CD4-positive, alpha-beta memory T cell (primary cell): ENCODE data around the gene DGCR6L. TPM values are rescaled to one million over a fixed set of nuclear protein-coding genes. Genes with fewer than 3 reads are reported as not detected.
A peak's percentile ranks its signal among the peaks of the same experiment; 100 is the strongest.
"Not testable (repeated sequence)": the region's sequence is repeated elsewhere in the genome, so short reads cannot be mapped to it uniquely, and the experiment has no call there.

Experiments used
- CTCF ChIA-PET: fragments of 350-600 bp; sonication (Branson Sonifier 250); formaldehyde crosslinking; loops from one replicate; lab custom pipeline; 2021; ENCODE audit warnings: inconsistent platforms; ENCODE audit not compliant: partially characterized antibody; lab: Charles Lee
- POLR2A ChIA-PET: fragments of 350-600 bp; sonication (Branson Sonifier 250); formaldehyde crosslinking; loops from one replicate; lab custom pipeline; 2021; ENCODE audit not compliant: partially characterized antibody; lab: Charles Lee
- DNase-seq, 5 donors: peaks; one replicate each; pipeline versions ENCODE4 v3.0.0 to v3.0.0-alpha.2; 2020 to 2022; ENCODE audit warnings: mixed read lengths in 1 of 5
- H3K27ac ChIP-seq: one replicate; pipeline ENCODE4 v1.7.0; 2013; ENCODE audit warnings: low read depth, low read length
- H3K27me3 ChIP-seq: 2 replicates; pipeline ENCODE4 v1.7.0; 2013; ENCODE audit warnings: mild to moderate bottlenecking, low read length, moderate library complexity; ENCODE audit not compliant: insufficient read depth
- H3K36me3 ChIP-seq: 2 replicates; pipeline ENCODE4 v1.7.0; 2013; ENCODE audit warnings: mild to moderate bottlenecking, low read length, moderate library complexity; ENCODE audit not compliant: insufficient read depth
- H3K4me1 ChIP-seq: 2 replicates; pipeline ENCODE4 v1.7.0; 2013; ENCODE audit warnings: mild to moderate bottlenecking, low read length, moderate library complexity; ENCODE audit not compliant: insufficient read depth
- H3K4me3 ChIP-seq, 2 donors: one replicate each; pipeline ENCODE4 v1.7.0; 2013; ENCODE audit warnings: low read length in 2 of 2, mild to moderate bottlenecking in 1 of 2
- H3K9me3 ChIP-seq, 2 donors: one replicate each; pipeline ENCODE4 v1.7.0; 2013; ENCODE audit warnings: low read length in 2 of 2, control low read depth in 1 of 2; ENCODE audit not compliant: control insufficient read depth in 1 of 2
- H3K27ac Mint-ChIP-seq, 7 donors: one replicate each; pipeline ENCODE4 v1.8.0; 2020 to 2021; ENCODE audit warnings: mixed read lengths in 7 of 7, mild to moderate bottlenecking in 6 of 7, inconsistent platforms in 3 of 7, moderate library complexity in 3 of 7
- H3K27me3 Mint-ChIP-seq, 2 donors: one replicate each; pipeline ENCODE4 v1.8.0; 2020 to 2021; ENCODE audit warnings: mixed read lengths in 2 of 2
- H3K36me3 Mint-ChIP-seq, 2 donors: one replicate each; pipeline ENCODE4 v1.8.0; 2020 to 2021; ENCODE audit warnings: mixed read lengths in 2 of 2, inconsistent platforms in 1 of 2, mild to moderate bottlenecking in 1 of 2
- H3K4me1 Mint-ChIP-seq, 4 donors: one replicate each; pipeline ENCODE4 v1.8.0; 2020 to 2021; ENCODE audit warnings: mixed read lengths in 4 of 4, mild to moderate bottlenecking in 1 of 4
- H3K4me3 Mint-ChIP-seq, 8 donors: one replicate each; pipeline ENCODE4 v1.8.0; 2020 to 2021; ENCODE audit warnings: mixed read lengths in 8 of 8, mild to moderate bottlenecking in 7 of 8, moderate library complexity in 6 of 8, inconsistent platforms in 3 of 8
- H3K9me3 Mint-ChIP-seq, 8 donors: one replicate each; pipeline ENCODE4 v1.8.0; 2020 to 2021; ENCODE audit warnings: mixed read lengths in 8 of 8, mild to moderate bottlenecking in 5 of 8, inconsistent platforms in 3 of 8, moderate library complexity in 1 of 8
- intact Hi-C: fragments of 100-400 bp; cut with micrococcal nuclease; formaldehyde crosslinking; loops from one replicate; pipeline ENCODE4 v1.15.1; 2023
- polyA plus RNA-seq, 2 donors: library from polyadenylated mRNA; unstranded; fragments of 300-500 nt; fragmentation: Illumina TruSeq; gene quantifications; one replicate each; pipeline ENCODE4 v1.2.3, GENCODE V29; 2021
- total RNA-seq, 2 experiments: library from RNA; stranded (reverse); gene quantifications; one replicate each; pipeline ENCODE4 v1.2.3, GENCODE V29; 2021

The DGCR6L gene
- total and polyA plus RNA-seq, 4 experiments from 2014 or later: 39.9 to 145 (median 82.4) TPM

DNA sequence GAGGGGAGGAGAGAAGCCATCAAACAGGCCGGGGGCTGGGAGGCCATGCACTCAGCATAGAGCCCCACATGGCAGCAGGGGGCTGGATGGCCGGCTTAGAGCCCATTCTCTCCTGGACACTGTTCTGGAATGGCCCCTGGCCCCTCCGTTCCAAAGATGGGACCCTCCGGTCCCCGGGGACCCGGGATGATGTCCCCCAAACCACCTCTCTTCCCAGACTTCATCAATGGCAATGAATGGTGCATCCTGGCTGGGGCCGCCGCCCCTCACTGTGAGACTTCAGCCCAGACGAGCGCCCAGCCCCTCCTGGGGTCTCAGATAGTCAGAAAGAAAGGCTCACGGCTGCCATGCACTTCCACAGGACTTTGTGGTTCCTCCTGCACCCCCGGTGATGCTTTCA, 38.0 kb downstream of the DGCR6L start:
- no peaks in the 10 kb centered on the region for H3K9me3 ChIP-seq
- H3K36me3 ChIP-seq: no peaks in the 10 kb centered on the region
- H3K4me3 ChIP-seq: no peak overlapping the region
- Mint-ChIP-seq H3K4me3 (no peak overlapping the region), H3K4me1 (peaks cover 0 to 2% (median 0%) of the 10 kb centered on the region in 4 donors), H3K27ac (no peak overlapping the region), H3K9me3 (no peaks in the 10 kb centered on the region), H3K36me3 (no peaks in the 10 kb centered on the region), H3K27me3 (peaks cover 0 to 2% of the 10 kb centered on the region in 2 donors)
- POLR2A ChIA-PET: no interaction called here
- CTCF ChIA-PET: no interaction called here
- H3K27ac ChIP-seq: no peak overlapping the region
- H3K4me1 ChIP-seq: no peaks in the 10 kb centered on the region
- H3K27me3 ChIP-seq: no peaks in the 10 kb centered on the region
- DNase-seq: peak in 1 of 5 donors; percentile 5
- intact Hi-C loops: no loop called here

DNA sequence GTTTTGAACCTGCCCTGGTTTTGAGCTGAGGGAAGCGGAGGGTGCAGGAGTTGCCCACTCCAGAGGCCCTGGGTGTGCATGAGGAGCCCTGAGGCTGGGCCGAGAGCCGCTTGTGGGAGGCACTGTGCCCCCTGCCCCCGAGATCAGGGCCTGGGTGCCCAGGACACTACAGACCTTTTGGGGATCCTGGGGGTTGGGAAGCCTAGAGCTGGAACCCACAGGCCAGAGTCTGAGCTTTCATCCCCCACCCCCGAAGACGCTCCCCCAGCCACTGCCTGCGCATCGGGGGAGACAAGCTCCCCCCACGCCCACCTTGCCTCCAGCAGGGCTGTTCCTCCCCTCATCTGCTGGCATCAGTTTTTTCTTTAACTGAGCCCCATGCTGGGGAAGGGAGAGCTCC, 38.4 kb downstream of the DGCR6L start:
- POLR2A ChIA-PET, H3K9me3 ChIP-seq, H3K27me3 Mint-ChIP-seq, H3K36me3 ChIP-seq, CTCF ChIA-PET, H3K9me3 Mint-ChIP-seq, H3K27me3 ChIP-seq, H3K4me3 ChIP-seq, intact Hi-C loops, H3K4me1 ChIP-seq, H3K27ac Mint-ChIP-seq, H3K27ac ChIP-seq, H3K4me3 Mint-ChIP-seq, H3K36me3 Mint-ChIP-seq, H3K4me1 Mint-ChIP-seq: not testable (repeated sequence)
- DNase-seq: peak in 1 of 5 donors; percentile 28

DNA sequence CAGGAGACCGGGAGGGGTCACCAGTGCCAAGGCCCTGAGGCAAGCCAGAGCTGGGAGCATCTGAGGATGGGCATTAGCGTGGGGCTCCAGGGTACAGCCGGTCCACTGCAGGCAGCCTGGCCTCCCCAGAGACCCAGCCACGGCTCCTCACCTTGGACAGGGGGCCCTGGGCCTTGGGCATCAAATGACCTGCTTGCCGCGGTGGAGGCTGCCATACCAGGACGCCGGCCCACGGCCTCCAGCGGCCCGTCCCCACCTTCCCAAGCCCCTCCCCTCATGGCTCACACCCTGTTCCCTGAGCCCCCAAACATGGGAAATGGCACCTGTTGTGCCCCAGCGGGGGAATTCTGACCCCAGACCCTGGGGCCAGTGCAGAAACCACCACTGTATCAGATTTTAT, 39.0 kb downstream of the DGCR6L start:
- Histone ChIP-seq H3K9me3 (no peaks in the 10 kb centered on the region), H3K27me3 (no peaks in the 10 kb centered on the region), H3K4me3 (no peak overlapping the region), H3K4me1 (no peaks in the 10 kb centered on the region), H3K36me3 (no peaks in the 10 kb centered on the region), H3K27ac (no peak overlapping the region)
- CTCF ChIA-PET: no interaction called here
- peaks cover 0 to 2% (median 0%) of the 10 kb centered on the region in 4 donors for H3K4me1 Mint-ChIP-seq
- intact Hi-C loops: no loop called here
- no peak overlapping the region for H3K27ac Mint-ChIP-seq
- H3K36me3 Mint-ChIP-seq: no peaks in the 10 kb centered on the region
- H3K9me3 Mint-ChIP-seq: no peaks in the 10 kb centered on the region
- DNase-seq: peak in 1 of 5 donors; percentile 8
- H3K4me3 Mint-ChIP-seq: no peak overlapping the region
- peaks cover 0 to 2% of the 10 kb centered on the region in 2 donors for H3K27me3 Mint-ChIP-seq
- POLR2A ChIA-PET: no interaction called here

DNA sequence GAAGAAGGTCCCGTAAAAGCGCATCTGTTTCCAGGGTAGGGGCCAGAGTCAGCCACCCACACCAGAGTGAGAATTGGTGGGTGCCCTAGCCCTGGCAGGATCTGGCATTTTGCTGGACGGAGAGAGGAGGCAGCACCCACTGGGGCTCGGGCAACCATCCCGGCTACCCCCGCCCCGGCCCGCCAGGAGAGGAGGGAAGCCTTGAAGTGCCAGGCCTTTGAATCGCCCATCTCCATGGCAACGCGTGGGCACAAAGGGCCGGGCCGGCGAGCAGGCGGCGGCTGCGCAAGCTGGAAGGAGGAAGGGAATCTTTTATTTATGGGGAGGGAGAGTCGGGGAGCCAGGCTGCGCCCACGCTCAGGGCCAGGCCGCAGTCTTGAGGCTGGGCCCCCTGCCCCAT, 39.7 kb downstream of the DGCR6L start:
- H3K4me1 Mint-ChIP-seq, H3K9me3 Mint-ChIP-seq, H3K4me3 ChIP-seq, intact Hi-C loops, H3K36me3 ChIP-seq, H3K9me3 ChIP-seq, H3K27me3 Mint-ChIP-seq, H3K27me3 ChIP-seq, H3K4me3 Mint-ChIP-seq, H3K27ac Mint-ChIP-seq, H3K4me1 ChIP-seq, DNase-seq, H3K36me3 Mint-ChIP-seq, H3K27ac ChIP-seq, POLR2A ChIA-PET, CTCF ChIA-PET: not testable (repeated sequence)

DNA sequence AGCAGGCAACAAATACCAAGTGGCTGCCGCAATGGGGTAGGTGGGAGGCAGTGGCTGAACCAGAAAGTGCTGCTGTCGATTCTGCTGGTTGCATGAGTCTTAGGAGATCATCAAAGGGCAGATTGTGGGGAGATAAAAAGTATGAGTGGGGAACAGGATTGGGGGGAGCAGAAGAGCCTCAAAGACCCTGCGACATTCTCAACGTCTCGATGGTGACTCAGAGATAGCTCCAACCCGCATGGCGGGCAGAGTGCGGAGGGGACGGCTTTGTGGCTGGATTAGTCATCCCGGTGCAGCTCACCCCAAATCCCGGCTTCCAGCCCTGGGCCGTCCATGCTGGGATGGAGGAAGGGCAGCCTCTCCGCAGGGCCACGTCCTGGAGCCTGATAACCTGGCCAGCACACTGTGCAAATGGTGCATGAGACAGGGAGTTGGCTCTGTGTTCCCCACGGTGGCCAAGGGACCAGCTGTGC, 40.2 kb downstream of the DGCR6L start:
- no peaks in the 10 kb centered on the region for H3K9me3 Mint-ChIP-seq
- CTCF ChIA-PET: no interaction called here
- intact Hi-C loops: no loop called here
- Histone ChIP-seq H3K4me3 (no peak overlapping the region), H3K27ac (no peak overlapping the region), H3K9me3 (no peaks in the 10 kb centered on the region), H3K36me3 (no peaks in the 10 kb centered on the region), H3K4me1 (no peaks in the 10 kb centered on the region), H3K27me3 (no peaks in the 10 kb centered on the region)
- H3K4me3 Mint-ChIP-seq: no peak overlapping the region
- no peak for DNase-seq
- POLR2A ChIA-PET: no interaction called here
- no peak overlapping the region for H3K27ac Mint-ChIP-seq
- peaks cover 0 to 2% of the 10 kb centered on the region in 2 donors for H3K27me3 Mint-ChIP-seq
- peaks cover 0 to 2% (median 0%) of the 10 kb centered on the region in 4 donors for H3K4me1 Mint-ChIP-seq
- no peaks in the 10 kb centered on the region for H3K36me3 Mint-ChIP-seq

DNA sequence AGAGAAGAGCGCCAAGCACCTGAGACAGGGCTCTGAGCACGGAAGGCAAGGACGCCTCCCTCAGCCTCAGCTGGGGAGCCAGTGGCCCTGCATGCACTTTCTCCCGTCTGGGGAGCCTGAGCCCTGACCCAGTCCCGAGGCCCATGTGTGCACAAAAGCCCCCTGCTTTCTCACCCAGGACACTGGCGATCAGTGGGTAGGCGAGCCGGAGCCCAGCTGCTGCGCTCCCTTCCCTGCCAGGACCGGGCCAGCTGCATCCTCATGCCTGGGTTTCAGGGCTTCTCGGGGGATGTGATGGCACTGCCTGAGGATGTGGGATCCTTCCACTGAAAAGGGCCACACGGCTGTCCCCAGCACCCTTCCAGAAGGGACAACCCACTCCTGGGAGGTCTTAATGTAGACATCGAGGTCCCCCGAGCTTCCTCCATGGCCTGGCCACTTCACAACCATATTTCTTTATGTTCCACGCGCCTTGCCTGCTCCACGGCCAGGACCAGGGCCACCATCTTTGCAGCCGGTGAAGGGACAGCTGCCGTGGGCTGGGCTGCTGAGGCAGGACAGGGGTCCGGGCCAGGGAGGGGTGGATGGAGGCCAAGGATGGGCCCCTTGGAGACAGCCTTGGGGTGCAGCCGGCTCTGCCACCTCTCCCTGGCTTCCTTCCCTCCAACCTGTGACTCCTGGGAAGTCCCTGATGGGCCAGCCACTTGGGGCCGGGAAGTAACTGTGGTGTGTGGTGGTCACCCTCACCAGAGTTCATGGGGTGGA, 41.0 kb downstream of the DGCR6L start:
- H3K27ac Mint-ChIP-seq, H3K27me3 Mint-ChIP-seq, POLR2A ChIA-PET: not testable (repeated sequence)

DNA sequence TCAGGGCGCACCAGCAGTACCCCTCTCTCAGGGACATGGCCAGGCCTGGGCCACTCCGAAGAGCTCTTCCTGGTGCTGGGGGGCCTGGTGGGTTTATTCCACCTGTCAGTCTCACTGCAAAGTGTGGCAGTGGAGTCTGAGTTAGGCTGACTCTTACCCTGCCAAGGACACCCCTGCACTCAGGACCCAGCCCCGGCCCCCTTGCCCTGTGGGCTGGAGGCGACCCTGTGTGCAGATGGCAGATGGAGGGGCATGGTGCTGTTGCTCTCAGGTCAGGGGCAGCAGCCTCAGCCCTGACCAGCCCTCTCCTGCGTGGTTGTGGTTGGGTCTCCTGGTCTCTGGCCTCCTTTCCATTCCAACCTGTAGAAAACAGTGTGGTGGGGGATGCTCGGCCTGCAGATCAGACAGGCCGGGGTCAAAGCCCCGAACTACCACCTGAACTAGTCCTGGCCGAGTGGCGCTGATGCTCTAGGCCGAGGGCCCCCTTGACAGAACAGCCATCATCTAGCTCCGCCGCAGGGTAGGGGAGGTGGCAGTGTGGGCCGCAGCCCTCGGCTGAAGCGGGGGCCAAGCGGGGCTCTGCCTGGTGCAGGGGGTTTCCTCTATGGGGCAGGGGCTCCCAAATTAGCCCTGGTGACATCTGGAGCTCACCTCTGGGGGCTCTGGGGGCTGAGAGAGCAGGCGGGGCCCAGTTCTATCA, 41.8 kb downstream of the DGCR6L start:
- H3K9me3 Mint-ChIP-seq, H3K27me3 ChIP-seq, H3K27ac ChIP-seq, H3K4me1 Mint-ChIP-seq, H3K36me3 ChIP-seq, H3K27me3 Mint-ChIP-seq, POLR2A ChIA-PET, H3K36me3 Mint-ChIP-seq, intact Hi-C loops, H3K9me3 ChIP-seq, H3K4me1 ChIP-seq, H3K27ac Mint-ChIP-seq, H3K4me3 ChIP-seq, CTCF ChIA-PET, H3K4me3 Mint-ChIP-seq: not testable (repeated sequence)
- peak in 1 of 5 donors; percentile 19 for DNase-seq

More for the DNA sequence above, 41.0 kb downstream of the DGCR6L start:
- H3K4me3 ChIP-seq, CTCF ChIA-PET, H3K4me1 ChIP-seq, H3K36me3 Mint-ChIP-seq, H3K9me3 ChIP-seq, H3K27me3 ChIP-seq, H3K27ac ChIP-seq, H3K36me3 ChIP-seq, H3K9me3 Mint-ChIP-seq, H3K4me1 Mint-ChIP-seq, H3K4me3 Mint-ChIP-seq, intact Hi-C loops: not testable (repeated sequence)
- DNase-seq: peak in 1 of 5 donors; percentile 9
